ENCODE measurements around the gene LARP1B. TPM values are rescaled to one million over a fixed set of nuclear protein-coding genes. Genes with fewer than 3 reads are reported as not detected.

Gene LARP1B
- total RNA-seq, 1 experiment from 2014 or later: 17.3 TPM

- no peak for DNase-seq (ENCODE audit: low read depth, low spot score)
- no peak for TF ChIP-seq CTCF (IDR thresholded peaks at IDR 0.05)
- TF ChIP-seq SIN3A (IDR thresholded peaks at IDR 0.05; ENCODE audit: borderline replicate concordance, insufficient read depth, low read depth, low read length): no peak
- TF ChIP-seq POLR2AphosphoS5 (IDR thresholded peaks at IDR 0.05; ENCODE audit: low read depth, low read length): no peak
- no peak for TF ChIP-seq REST (IDR thresholded peaks at IDR 0.05; ENCODE audit: insufficient read depth in 1 of 2, low read depth in 2 of 2, low read length in 1 of 2)
- no peak for TF ChIP-seq TCF7L2 (IDR thresholded peaks at IDR 0.05; ENCODE audit: low read depth, low read length)
- Histone ChIP-seq H3K27ac (ENCODE audit: low read length) (no peak overlapping the region), H3K4me3 (ENCODE audit: low read depth in 2 of 2, low read length in 2 of 2) (no peak overlapping the region), H3K9me3 (ENCODE audit: control insufficient read depth, insufficient read depth, low read depth, low read length) (no peaks in the 10 kb centered on the region), H3K27me3 (ENCODE audit: control insufficient read depth, insufficient read depth, low read length) (no peaks in the 10 kb centered on the region), H3K36me3 (ENCODE audit: control insufficient read depth, insufficient read depth, low read length) (no peaks in the 10 kb centered on the region), H3K4me1 (ENCODE audit: control insufficient read depth, insufficient read depth, low read length) (no peaks in the 10 kb centered on the region)
- intact Hi-C loops (cut with micrococcal nuclease; ENCODE audit: unreplicated experiment) (no loop called here), in situ Hi-C loops (cut with HindIII; ENCODE audit: low pct_unique_long_range_greater_than_20kb, low sequenced_read_pairs) (no loop called here)
- ChIA-PET POLR2A (no interaction called here), CTCF (interaction anchor here (0.6 kb wide), 1 partner anchor 87 kb away, joined by 6 read pairs; no protein-coding TSS in a partner anchor)
- no TSS peak for BruUV-seq (replicated peaks)
- ATAC-seq: no peak
These were observed 84.6 kb downstream of the LARP1B start for GRCh38 chr4:128145727-128146126.

- in situ Hi-C loops (cut with HindIII; ENCODE audit: low pct_unique_long_range_greater_than_20kb, low sequenced_read_pairs): no loop called here
- no peaks in the 10 kb centered on the region for H3K9me3 ChIP-seq (ENCODE audit: control insufficient read depth, insufficient read depth, low read depth, low read length)
- TF ChIP-seq CTCF (IDR thresholded peaks at IDR 0.05) (no peak), TCF7L2 (IDR thresholded peaks at IDR 0.05; ENCODE audit: low read depth, low read length) (no peak), REST (IDR thresholded peaks at IDR 0.05; ENCODE audit: insufficient read depth in 1 of 2, low read depth in 2 of 2, low read length in 1 of 2) (no peak), POLR2AphosphoS5 (IDR thresholded peaks at IDR 0.05; ENCODE audit: low read depth, low read length) (no peak), SIN3A (IDR thresholded peaks at IDR 0.05; ENCODE audit: borderline replicate concordance, insufficient read depth, low read depth, low read length) (no peak)
- BruUV-seq (replicated peaks): no TSS peak
- H3K36me3 ChIP-seq (ENCODE audit: control insufficient read depth, insufficient read depth, low read length): no peaks in the 10 kb centered on the region
- ATAC-seq: peak; percentile 76
- H3K4me3 ChIP-seq (ENCODE audit: low read depth in 2 of 2, low read length in 2 of 2): no peak overlapping the region
- peak overlapping the region; percentile 61; the same call in 1 of the 2 replicates for H3K27ac ChIP-seq (ENCODE audit: low read length)
- ChIA-PET CTCF (interaction anchor here (0.6 kb wide), 1 partner anchor 55 kb away, joined by 3 read pairs; no protein-coding TSS in a partner anchor), POLR2A (no interaction called here)
- H3K4me1 ChIP-seq (ENCODE audit: control insufficient read depth, insufficient read depth, low read length): no peaks in the 10 kb centered on the region; the same call in none of the 2 replicates
- DNase-seq (ENCODE audit: low read depth, low spot score): no peak
- no peaks in the 10 kb centered on the region for H3K27me3 ChIP-seq (ENCODE audit: control insufficient read depth, insufficient read depth, low read length)
- intact Hi-C loops (cut with micrococcal nuclease; ENCODE audit: unreplicated experiment): no loop called here
These were observed 92.7 kb downstream of the LARP1B start for GRCh38 chr4:128153800-128154199.

Measured in Panc1 (cell line).